HCT116 (cell line): Measurements from ENCODE around the gene PRDX4. TPM values are rescaled to one million over a fixed set of nuclear protein-coding genes. Genes with fewer than 3 reads are reported as not detected.

Experiments used
- ATAC-seq: fragments of 200-7000 bp; cut with Tn5 transposase; 2 replicates; pipeline ENCODE4 v1.9.1; 2020; ENCODE audit warnings: mild to moderate bottlenecking, moderate library complexity
- BruUV-seq: library from RNA; stranded (reverse); fragments of 400-500 nt; replicated peaks from 2 replicates; lab custom pipeline; 2021; lab: Mats Ljungman, UMichigan
- CTCF ChIA-PET: fragments of 300-600 bp; sonication (Branson Sonifier 250); formaldehyde crosslinking; loops from one replicate; lab custom pipeline; 2021; ENCODE audit warnings: antibody characterized with exemption; lab: Charles Lee
- POLR2A ChIA-PET: fragments of 300-600, 350-600 bp; sonication (Branson Sonifier 250); formaldehyde crosslinking; loops from one replicate; lab custom pipeline; 2021; ENCODE audit warnings: antibody characterized with exemption; lab: Charles Lee
- RAD21 ChIA-PET, 2 experiments: fragments of 300-600 bp; sonication (Branson Sonifier 250); formaldehyde crosslinking; loops; one replicate each; lab custom pipeline; 2023; ENCODE audit warnings: low total read pairs in 2 of 2; ENCODE audit not compliant: uncharacterized antibody in 2 of 2, unreplicated experiment in 2 of 2, low non-redundant PET in 1 of 2; lab: Charles Lee
- DNase-seq: peaks from one replicate; pipeline ENCODE4 v3.0.0-alpha.2; 2010; ENCODE audit warnings: low read depth, low spot score
- H2AFZ ChIP-seq: fragments of 200-600 bp; shearing (Covaris generic), sonication (generic); 2 replicates; pipeline ENCODE4 v1.6.1; 2017; ENCODE audit warnings: low read depth, mixed run types, mixed read lengths, antibody characterized with exemption, low read length; ENCODE audit not compliant: poor library complexity, severe bottlenecking
- H3K27ac ChIP-seq: 2 replicates; pipeline ENCODE4 v1.5.1; 2012; ENCODE audit warnings: low read depth, low read length
- H3K27me3 ChIP-seq: fragments of 200-600 bp; sonication (generic); 2 replicates; pipeline ENCODE4 v1.6.1; 2016; ENCODE audit warnings: mixed run types, low read length, mixed read lengths; ENCODE audit not compliant: insufficient read depth
- H3K36me3 ChIP-seq, 2 experiments: fragments of 200-500 bp in 1 of 2; fragments of 200-600 bp in 1 of 2; sonication (Bioruptor generic) in 1 of 2; sonication (generic) in 1 of 2; 2 replicates each; pipeline versions ENCODE4 v1.5.1 to v1.6.1; 2014 to 2016; ENCODE audit warnings: low read length in 2 of 2, inconsistent platforms in 1 of 2, mixed read lengths in 1 of 2, mixed run types in 1 of 2; ENCODE audit not compliant: insufficient read depth in 2 of 2, control insufficient read depth in 1 of 2
- H3K4me1 ChIP-seq, 2 experiments: fragments of 200-600 bp in 1 of 2; sonication (generic) in 1 of 2; 2 replicates each; pipeline versions ENCODE4 v1.5.1 to v1.6.1; 2012 to 2017; ENCODE audit warnings: low read length in 2 of 2, inconsistent platforms in 1 of 2, mild to moderate bottlenecking in 1 of 2, mixed read lengths in 1 of 2, mixed run types in 1 of 2, moderate library complexity in 1 of 2; ENCODE audit not compliant: insufficient read depth in 2 of 2, control insufficient read depth in 1 of 2
- H3K4me2 ChIP-seq: fragments of 200-600 bp; sonication (generic); 2 replicates; pipeline ENCODE4 v1.6.1; 2017; ENCODE audit warnings: mixed run types, low read length, mixed read lengths
- H3K4me3 ChIP-seq, 2 experiments: fragments of 200-600 bp in 1 of 2; sonication (generic) in 1 of 2; replicated peaks in 1 of 2; 2 replicates each; pipeline ENCODE4 v1.5.1; 2011 to 2016; ENCODE audit warnings: low read length in 2 of 2, control low read depth in 1 of 2, low read depth in 1 of 2, mild to moderate bottlenecking in 1 of 2, mixed read lengths in 1 of 2, mixed run types in 1 of 2
- H3K79me2 ChIP-seq: fragments of 200-600 bp; sonication (generic); 2 replicates; pipeline ENCODE4 v1.6.1; 2017; ENCODE audit warnings: mild to moderate bottlenecking, mixed run types, low read length, moderate library complexity, mixed read lengths; ENCODE audit not compliant: insufficient read depth
- H3K9ac ChIP-seq: fragments of 200-600 bp; sonication (generic); 2 replicates; pipeline ENCODE4 v1.6.1; 2016; ENCODE audit warnings: low read length, mixed read lengths
- H3K9me2 ChIP-seq: fragments of 200-600 bp; sonication (generic), shearing (Covaris generic); 2 replicates; pipeline ENCODE4 v1.6.1; 2017; ENCODE audit warnings: mixed run types, mild to moderate bottlenecking, moderate library complexity; ENCODE audit not compliant: insufficient read depth
- H3K9me3 ChIP-seq, 2 experiments: fragments of 200-500 bp in 1 of 2; fragments of 200-600 bp in 1 of 2; sonication (Bioruptor generic) in 1 of 2; sonication (generic) in 1 of 2; 2 replicates each; pipeline ENCODE4 v1.6.1; 2014 to 2017; ENCODE audit warnings: low read length in 2 of 2, mixed read lengths in 2 of 2, inconsistent platforms in 1 of 2, low read depth in 1 of 2, mild to moderate bottlenecking in 1 of 2, mixed run types in 1 of 2, moderate library complexity in 1 of 2; ENCODE audit not compliant: control insufficient read depth in 1 of 2, insufficient read depth in 1 of 2
- H4K20me1 ChIP-seq: fragments of 200-600 bp; sonication (generic), shearing (Covaris generic); 2 replicates; pipeline ENCODE4 v1.6.1; 2017; ENCODE audit warnings: mixed run types, mild to moderate bottlenecking, moderate library complexity; ENCODE audit not compliant: insufficient read depth
- EZH2phosphoT487 ChIP-seq: fragments of 200-600 bp; IDR thresholded peaks from 2 replicates; pipeline ENCODE4 v1.6.1; 2018; ENCODE audit warnings: antibody characterized with exemption, borderline replicate concordance
- FOSL1 ChIP-seq: IDR thresholded peaks from 2 replicates; pipeline ENCODE4 v1.6.1; 2012; ENCODE audit warnings: low read depth
- JUND ChIP-seq: IDR thresholded peaks from 2 replicates; pipeline ENCODE4 v1.6.1; 2012
- POLR2AphosphoS5 ChIP-seq: IDR thresholded peaks from 2 replicates; pipeline ENCODE4 v1.6.1; 2011; ENCODE audit warnings: mild to moderate bottlenecking, low read depth, low read length, moderate library complexity
- SIN3A ChIP-seq: IDR thresholded peaks from 2 replicates; pipeline ENCODE4 v1.6.1; 2012; ENCODE audit warnings: low read depth
- SP1 ChIP-seq: IDR thresholded peaks from 2 replicates; pipeline ENCODE4 v1.6.1; 2012; ENCODE audit warnings: low read depth
- SRF ChIP-seq: IDR thresholded peaks from 2 replicates; pipeline ENCODE4 v1.6.1; 2012; ENCODE audit warnings: low read depth
- YY1 ChIP-seq: IDR thresholded peaks from 2 replicates; pipeline ENCODE4 v1.6.1; 2011; ENCODE audit warnings: low read length, low read depth, moderate library complexity, mild to moderate bottlenecking; ENCODE audit not compliant: insufficient replicate concordance; ENCODE audit errors: extremely low read depth
- ZNF274 ChIP-seq: fragments of 200-500 bp; sonication (Bioruptor generic); IDR thresholded peaks from 2 replicates; pipeline ENCODE4 v1.6.1; 2014; ENCODE audit warnings: mild to moderate bottlenecking, low read depth, low read length, inconsistent platforms
- intact Hi-C: fragments of 100-400 bp; cut with micrococcal nuclease; formaldehyde crosslinking; loops from 2 replicates; pipeline ENCODE4 v1.10.0; 2022
- total RNA-seq: library from RNA; stranded (reverse); gene quantifications from one replicate; pipeline ENCODE4 v1.2.1, GENCODE V29; 2021; ENCODE audit not compliant: unreplicated experiment
- TF ChIP-seq, protein P1 (sequence below): IDR thresholded peaks from 2 replicates; pipeline ENCODE4 v1.6.1; 2012
- TF ChIP-seq, protein P2 (sequence below): IDR thresholded peaks from 2 replicates; pipeline ENCODE4 v1.6.1; 2012
- TF ChIP-seq, protein P3 (sequence below), 3 experiments: fragments of 200-600 bp in 1 of 3; sonication (generic) in 1 of 3; IDR thresholded peaks in 2 of 3; conservative IDR thresholded peaks in 1 of 3; 2 replicates each; pipeline ENCODE4 v1.5.1; 2012 to 2017; ENCODE audit warnings: low read depth in 2 of 3, low read length in 2 of 3, antibody characterized with exemption in 1 of 3, borderline replicate concordance in 1 of 3, control low read depth in 1 of 3, mild to moderate bottlenecking in 1 of 3, mixed read lengths in 1 of 3, mixed run types in 1 of 3, moderate library complexity in 1 of 3; ENCODE audit not compliant: insufficient read depth in 1 of 3

PRDX4 gene
- total RNA-seq, 1 experiment from 2014 or later, result 122 TPM

DNA sequence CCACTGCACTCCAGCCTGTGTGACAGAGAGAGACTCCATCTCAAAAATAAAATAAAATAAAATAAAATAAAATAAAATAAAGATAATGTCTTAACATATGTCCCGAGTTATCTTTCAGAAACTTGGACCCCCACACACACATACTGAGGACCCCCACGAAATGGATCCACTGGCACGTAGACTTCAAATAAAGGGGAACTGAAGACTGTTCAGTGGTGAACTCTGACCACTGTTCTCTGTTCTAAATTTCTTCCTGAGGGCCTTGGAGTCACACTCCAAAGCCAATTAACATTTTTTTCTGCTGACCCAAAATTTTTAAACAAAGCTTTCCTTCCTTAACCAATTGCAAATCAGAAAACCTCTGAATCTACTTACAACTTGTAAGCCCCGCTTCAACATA is 43.5 kb upstream of the PRDX4 start:
- DNase-seq (no peak), ATAC-seq (no peak)
- no peak overlapping the region for H3K9ac ChIP-seq
- H3K79me2 ChIP-seq, result no peaks in the 10 kb centered on the region
- H3K36me3 ChIP-seq, result no peaks in the 10 kb centered on the region
- ChIA-PET POLR2A (no interaction called here), CTCF (no interaction called here), RAD21 (no interaction called here)
- intact Hi-C loops, result no loop called here
- H2AFZ ChIP-seq, result no peak overlapping the region
- no peak for TF ChIP-seq ZNF274
- TF ChIP-seq SP1, result no peak
- TF ChIP-seq, protein P1, sequence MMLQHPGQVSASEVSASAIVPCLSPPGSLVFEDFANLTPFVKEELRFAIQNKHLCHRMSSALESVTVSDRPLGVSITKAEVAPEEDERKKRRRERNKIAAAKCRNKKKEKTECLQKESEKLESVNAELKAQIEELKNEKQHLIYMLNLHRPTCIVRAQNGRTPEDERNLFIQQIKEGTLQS, result no peak
- no peak for TF ChIP-seq POLR2AphosphoS5
- TF ChIP-seq SIN3A, result no peak
- TF ChIP-seq, protein P2, sequence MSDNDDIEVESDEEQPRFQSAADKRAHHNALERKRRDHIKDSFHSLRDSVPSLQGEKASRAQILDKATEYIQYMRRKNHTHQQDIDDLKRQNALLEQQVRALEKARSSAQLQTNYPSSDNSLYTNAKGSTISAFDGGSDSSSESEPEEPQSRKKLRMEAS, result no peak
- TF ChIP-seq, protein P3, sequence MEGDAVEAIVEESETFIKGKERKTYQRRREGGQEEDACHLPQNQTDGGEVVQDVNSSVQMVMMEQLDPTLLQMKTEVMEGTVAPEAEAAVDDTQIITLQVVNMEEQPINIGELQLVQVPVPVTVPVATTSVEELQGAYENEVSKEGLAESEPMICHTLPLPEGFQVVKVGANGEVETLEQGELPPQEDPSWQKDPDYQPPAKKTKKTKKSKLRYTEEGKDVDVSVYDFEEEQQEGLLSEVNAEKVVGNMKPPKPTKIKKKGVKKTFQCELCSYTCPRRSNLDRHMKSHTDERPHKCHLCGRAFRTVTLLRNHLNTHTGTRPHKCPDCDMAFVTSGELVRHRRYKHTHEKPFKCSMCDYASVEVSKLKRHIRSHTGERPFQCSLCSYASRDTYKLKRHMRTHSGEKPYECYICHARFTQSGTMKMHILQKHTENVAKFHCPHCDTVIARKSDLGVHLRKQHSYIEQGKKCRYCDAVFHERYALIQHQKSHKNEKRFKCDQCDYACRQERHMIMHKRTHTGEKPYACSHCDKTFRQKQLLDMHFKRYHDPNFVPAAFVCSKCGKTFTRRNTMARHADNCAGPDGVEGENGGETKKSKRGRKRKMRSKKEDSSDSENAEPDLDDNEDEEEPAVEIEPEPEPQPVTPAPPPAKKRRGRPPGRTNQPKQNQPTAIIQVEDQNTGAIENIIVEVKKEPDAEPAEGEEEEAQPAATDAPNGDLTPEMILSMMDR (IDR thresholded peaks at IDR 0.05 in 2 of 3, conservative IDR thresholded peaks at IDR 0.05 in 1 of 3; ENCODE audit: borderline replicate concordance in 1 of 3, insufficient read depth in 1 of 3, low read depth in 2 of 3, low read length in 2 of 3), result no peak
- no peak for TF ChIP-seq JUND
- no peak for TF ChIP-seq YY1
- TF ChIP-seq EZH2phosphoT487, result no peak
- TF ChIP-seq SRF, result no peak
- no peak for TF ChIP-seq FOSL1
- no peak overlapping the region for H3K4me3 ChIP-seq
- no peak overlapping the region for H3K4me2 ChIP-seq
- BruUV-seq, result no TSS peak
- no peak overlapping the region for H3K27ac ChIP-seq
- H4K20me1 ChIP-seq, result no peaks in the 10 kb centered on the region
- no peaks in the 10 kb centered on the region for H3K9me3 ChIP-seq
- 0 out of 2 replicates have a peak, but pooled peaks cover 6% of the 10 kb centered on the region for H3K27me3 ChIP-seq
- no peaks in the 10 kb centered on the region for H3K9me2 ChIP-seq
- H3K4me1 ChIP-seq, result no peaks in the 10 kb centered on the region
